GM23248 (cell line): ENCODE measurements around the gene IFT80. TPM values are rescaled to one million over a fixed set of nuclear protein-coding genes. Genes with fewer than 3 reads are reported as not detected.
A peak's percentile ranks its signal among the peaks of the same experiment; 100 is the strongest.

ENCODE experiments used
- DNase-seq: peaks from one replicate; pipeline ENCODE4 v3.0.0-alpha.2; 2015
- H2AFZ ChIP-seq: fragments of 200-600 bp; sonication (generic); 2 replicates; pipeline ENCODE4 v1.6.1; 2016; ENCODE audit warnings: antibody characterized with exemption
- H3F3A ChIP-seq: fragments of 200-600 bp; sonication (generic); 2 replicates; pipeline ENCODE4 v1.6.1; 2016; ENCODE audit warnings: mild to moderate bottlenecking, antibody characterized with exemption, mixed run types; ENCODE audit not compliant: insufficient read depth
- H3K27ac ChIP-seq: fragments of 200-600 bp; sonication (generic); 2 replicates; pipeline ENCODE4 v1.5.1; 2016; ENCODE audit warnings: mild to moderate bottlenecking
- H3K27me3 ChIP-seq: fragments of 200-600 bp; sonication (generic); replicated peaks from 2 replicates; pipeline ENCODE4 v1.6.1; 2016; ENCODE audit warnings: mild to moderate bottlenecking; ENCODE audit not compliant: insufficient read depth
- H3K36me3 ChIP-seq: fragments of 200-600 bp; sonication (generic); 2 replicates; pipeline ENCODE4 v1.6.1; 2016; ENCODE audit warnings: low read depth, mild to moderate bottlenecking
- H3K4me1 ChIP-seq: fragments of 200-600 bp; sonication (generic); 2 replicates; pipeline ENCODE4 v1.6.1; 2016; ENCODE audit warnings: mild to moderate bottlenecking; ENCODE audit not compliant: insufficient read depth
- H3K4me2 ChIP-seq: fragments of 200-600 bp; sonication (generic); one replicate; pipeline ENCODE4 v1.6.1; 2016; ENCODE audit warnings: mild to moderate bottlenecking; ENCODE audit not compliant: unreplicated experiment
- H3K4me3 ChIP-seq: fragments of 200-600 bp; sonication (generic); 2 replicates; pipeline ENCODE4 v1.5.1; 2016; ENCODE audit warnings: mild to moderate bottlenecking
- H3K79me2 ChIP-seq: fragments of 200-600 bp; sonication (generic); 2 replicates; pipeline ENCODE4 v1.6.1; 2016; ENCODE audit warnings: mild to moderate bottlenecking; ENCODE audit not compliant: insufficient read depth
- H3K9ac ChIP-seq: fragments of 200-600 bp; sonication (generic); 2 replicates; pipeline ENCODE4 v1.6.1; 2016; ENCODE audit warnings: mild to moderate bottlenecking
- H3K9me2 ChIP-seq: fragments of 200-600 bp; sonication (generic); 2 replicates; pipeline ENCODE4 v1.6.1; 2016; ENCODE audit warnings: mixed run types, mild to moderate bottlenecking, moderate library complexity; ENCODE audit not compliant: insufficient read depth
- H3K9me3 ChIP-seq: fragments of 200-600 bp; sonication (generic); one replicate; pipeline ENCODE4 v1.6.1; 2017; ENCODE audit warnings: low read depth
- H4K20me1 ChIP-seq: fragments of 200-600 bp; sonication (generic); 2 replicates; pipeline ENCODE4 v1.6.0; 2016; ENCODE audit not compliant: insufficient read depth
- EZH2 ChIP-seq: fragments of 200-600 bp; sonication (generic); IDR thresholded peaks from 2 replicates; pipeline ENCODE4 v1.6.1; 2018; ENCODE audit warnings: antibody characterized with exemption, mild to moderate bottlenecking; ENCODE audit not compliant: insufficient read depth, poor library complexity, severe bottlenecking
- EZH2phosphoT487 ChIP-seq: fragments of 200-600 bp; sonication (generic); IDR thresholded peaks from 2 replicates; pipeline ENCODE4 v1.6.1; 2018; ENCODE audit warnings: antibody characterized with exemption, moderate library complexity, mild to moderate bottlenecking, low read depth; ENCODE audit not compliant: insufficient read depth
- WGBS, 2 experiments: methylation state at CpG; one replicate each; pipeline ENCODE4 v1.1.6; 2015 to 2017; ENCODE audit warnings: low lambda C conversion rate in 2 of 2, low coverage in 1 of 2; ENCODE audit errors: missing lambda C conversion rate in 2 of 2; 5-methylcytosine and 5-hydroxymethylcytosine counted together
- in situ Hi-C: fragments of 300-500 bp; cut with MboI; formaldehyde crosslinking; loops from 2 replicates; pipeline ENCODE4 v1.15.0; 2020
- polyA plus RNA-seq: library from polyadenylated mRNA; unstranded; fragments of >200 nt; fragmentation: Nextera tagmentation; extraction: Ambion mirVana; gene quantifications from 2 replicates; pipeline ENCODE4 v1.2.1, GENCODE V29; 2016
- total RNA-seq: library from RNA; depleted of rRNA; stranded (reverse); fragments of >200 nt; shearing (Covaris generic); gene quantifications from 2 replicates; pipeline ENCODE4 v1.2.3, GENCODE V29; 2014

IFT80 gene
- total and polyA plus RNA-seq, 2 experiments from 2014 or later, result 19.8 to 48.4 TPM

GRCh38 chr3:160374925-160375324 is 24.1 kb downstream of the IFT80 start:
- Histone ChIP-seq H3K27me3 (no peaks in the 10 kb centered on the region), H4K20me1 (no peaks in the 10 kb centered on the region), H3K9me2 (no peaks in the 10 kb centered on the region), H3K4me1 (peaks cover 75% of the 10 kb centered on the region), H3K79me2 (peaks cover 19% of the 10 kb centered on the region), H3K9ac (no peak overlapping the region), H3F3A (peaks cover 55% of the 10 kb centered on the region), H3K9me3 (no peaks in the 10 kb centered on the region), H3K4me3 (peak overlapping the region; percentile 2; the same call in 1 of the 2 replicates), H3K27ac (no peak overlapping the region), H2AFZ (no peak overlapping the region), H3K4me2 (peak overlapping the region; percentile 13), H3K36me3 (no peaks in the 10 kb centered on the region; the same call in 1 of the 2 replicates)
- DNase-seq, result no peak
- in situ Hi-C loops, result no loop called here
- 84 to 97% methylated on average over 1 of the region's 1 CpG for WGBS, 2 experiments
- no peak for TF ChIP-seq EZH2phosphoT487
- no peak for TF ChIP-seq EZH2

- Histone ChIP-seq H3K9me2 (no peaks in the 10 kb centered on the region), H3F3A (peaks cover 55% of the 10 kb centered on the region), H3K4me3 (peak overlapping the region; percentile 2; the same call in 1 of the 2 replicates), H3K36me3 (no peaks in the 10 kb centered on the region; the same call in 1 of the 2 replicates), H3K9ac (no peak overlapping the region), H4K20me1 (no peaks in the 10 kb centered on the region), H3K4me2 (peak overlapping the region; percentile 13), H2AFZ (no peak overlapping the region), H3K79me2 (peaks cover 15% of the 10 kb centered on the region), H3K27me3 (no peaks in the 10 kb centered on the region), H3K9me3 (no peaks in the 10 kb centered on the region), H3K27ac (no peak overlapping the region), H3K4me1 (peaks cover 72% of the 10 kb centered on the region)
- 60 to 62% methylated on average over 2 of the region's 2 CpGs for WGBS, 2 experiments
- DNase-seq, result peak; percentile 11
- no peak for TF ChIP-seq EZH2phosphoT487
- TF ChIP-seq EZH2, result no peak
- in situ Hi-C loops, result no loop called here
Measured at GRCh38 chr3:160374472-160374871, 24.6 kb downstream of the IFT80 start.

- H3K9me2 ChIP-seq, result no peaks in the 10 kb centered on the region
- H3F3A ChIP-seq, result peaks cover 55% of the 10 kb centered on the region
- H3K9ac ChIP-seq, result no peak overlapping the region
- WGBS, 2 experiments, result 89 to 100% methylated on average over 2 of the region's 2 CpGs
- no peaks in the 10 kb centered on the region for H3K27me3 ChIP-seq
- peaks cover 64% of the 10 kb centered on the region for H3K4me1 ChIP-seq
- no peak overlapping the region for H2AFZ ChIP-seq
- no peaks in the 10 kb centered on the region for H3K9me3 ChIP-seq
- H3K27ac ChIP-seq, result no peak overlapping the region
- no peaks in the 10 kb centered on the region; the same call in 1 of the 2 replicates for H3K36me3 ChIP-seq
- DNase-seq, result no peak
- H3K4me3 ChIP-seq, result no peak overlapping the region
- no peak overlapping the region for H3K4me2 ChIP-seq
- in situ Hi-C loops, result no loop called here
- 0 out of 2 replicates have a peak, but pooled peaks cover 9% of the 10 kb centered on the region for H3K79me2 ChIP-seq
- TF ChIP-seq EZH2, result no peak
- TF ChIP-seq EZH2phosphoT487, result no peak
- H4K20me1 ChIP-seq, result no peaks in the 10 kb centered on the region
Measured at GRCh38 chr3:160373655-160374054, 25.4 kb downstream of the IFT80 start.

GRCh38 chr3:160372780-160373179 is 26.2 kb downstream of the IFT80 start:
- H3K9ac ChIP-seq, result no peak overlapping the region
- H3K9me2 ChIP-seq, result no peaks in the 10 kb centered on the region; the same call in 1 of the 2 replicates
- peak; percentile 79 for DNase-seq
- H3K4me3 ChIP-seq, result no peak overlapping the region
- peak overlapping the region; percentile 61 for H3K27ac ChIP-seq
- H3K4me1 ChIP-seq, result peaks cover 56% of the 10 kb centered on the region
- H4K20me1 ChIP-seq, result no peaks in the 10 kb centered on the region
- in situ Hi-C loops, result no loop called here
- no peaks in the 10 kb centered on the region for H3K9me3 ChIP-seq
- peaks cover 5% of the 10 kb centered on the region; the same call in 1 of the 2 replicates for H3K36me3 ChIP-seq
- no peak for TF ChIP-seq EZH2phosphoT487
- H3F3A ChIP-seq, result peaks cover 49% of the 10 kb centered on the region
- peak overlapping the region; percentile 64 for H3K4me2 ChIP-seq
- H2AFZ ChIP-seq, result no peak overlapping the region
- 0 out of 2 replicates have a peak, but pooled peaks cover 1% of the 10 kb centered on the region for H3K79me2 ChIP-seq
- H3K27me3 ChIP-seq, result no peaks in the 10 kb centered on the region
